WERI-Rb-1 (cell line): ENCODE results near the gene CEP72.

Source experiments
- DNase-seq: peaks from one replicate; pipeline ENCODE4 v3.0.0-alpha.2; 2020
- H3K27ac ChIP-seq: fragments of 250-450 bp; sonication (Bioruptor Pico); 2 replicates; pipeline ENCODE4 v1.5.1; 2020; ENCODE audit warnings: mild to moderate bottlenecking, moderate library complexity
- H3K27me3 ChIP-seq: fragments of 250-450 bp; sonication (Bioruptor Pico); 2 replicates; pipeline ENCODE4 v1.5.1; 2021; ENCODE audit warnings: mild to moderate bottlenecking, low read depth, moderate library complexity; ENCODE audit not compliant: insufficient read depth, severe bottlenecking
- H3K36me3 ChIP-seq: fragments of 250-450 bp; sonication (Bioruptor Pico); 2 replicates; pipeline ENCODE4 v1.5.1; 2020; ENCODE audit warnings: mild to moderate bottlenecking, moderate library complexity
- H3K4me3 ChIP-seq: 2 replicates; pipeline ENCODE4 v1.5.1; 2011; ENCODE audit warnings: low read depth, mild to moderate bottlenecking, control low read depth, low read length
- H3K9me3 ChIP-seq: fragments of 250-450 bp; sonication (Bioruptor Pico); 2 replicates; pipeline ENCODE4 v1.5.1; 2021; ENCODE audit warnings: mild to moderate bottlenecking, moderate library complexity; ENCODE audit not compliant: severe bottlenecking
- CTCF ChIP-seq: IDR thresholded peaks from 2 replicates; pipeline ENCODE4 v1.5.1; 2011; ENCODE audit warnings: low read depth, mild to moderate bottlenecking, control low read depth, inconsistent platforms, low read length

The CEP72 gene

GRCh38 chr5:652023-652515 lies 39.9 kb downstream of the CEP72 start:
- TF ChIP-seq CTCF, result no peak
- no peak overlapping the region for H3K27ac ChIP-seq
- H3K36me3 ChIP-seq, result peaks cover 55% of the 10 kb centered on the region
- no peaks in the 10 kb centered on the region for H3K27me3 ChIP-seq
- no peak overlapping the region for H3K4me3 ChIP-seq
- peaks cover 7% of the 10 kb centered on the region for H3K9me3 ChIP-seq
- no peak for DNase-seq

- no peak overlapping the region for H3K4me3 ChIP-seq
- H3K27ac ChIP-seq, result no peak overlapping the region
- H3K9me3 ChIP-seq, result peaks cover 1% of the 10 kb centered on the region
- no peak for DNase-seq
- no peak for TF ChIP-seq CTCF
- H3K27me3 ChIP-seq, result no peaks in the 10 kb centered on the region
- peaks cover 55% of the 10 kb centered on the region for H3K36me3 ChIP-seq
These were observed 40.7 kb downstream of the CEP72 start for GRCh38 chr5:652773-653350.

GRCh38 chr5:654071-654778 lies 42.1 kb downstream of the CEP72 start:
- DNase-seq, result no peak
- no peak overlapping the region for H3K4me3 ChIP-seq

GRCh38 chr5:655406-655805 lies 43.3 kb downstream of the CEP72 start:
- Histone ChIP-seq H3K4me3 (no peak overlapping the region), H3K27ac (no peak overlapping the region), H3K27me3 (no peaks in the 10 kb centered on the region), H3K36me3 (peaks cover 76% of the 10 kb centered on the region), H3K9me3 (no peaks in the 10 kb centered on the region)
- no peak for DNase-seq
- no peak for TF ChIP-seq CTCF

More at GRCh38 chr5:654071-654778, 42.1 kb downstream of the CEP72 start:
- H3K9me3 ChIP-seq, result no peaks in the 10 kb centered on the region
- no peaks in the 10 kb centered on the region for H3K27me3 ChIP-seq
- no peak overlapping the region for H3K27ac ChIP-seq
- TF ChIP-seq CTCF, result no peak
- peaks cover 64% of the 10 kb centered on the region for H3K36me3 ChIP-seq

GRCh38 chr5:657570-657969 lies 45.4 kb downstream of the CEP72 start:
- no peak overlapping the region for H3K27ac ChIP-seq
- H3K36me3 ChIP-seq, result peaks cover 82% of the 10 kb centered on the region
- H3K27me3 ChIP-seq, result no peaks in the 10 kb centered on the region
- H3K9me3 ChIP-seq, result no peaks in the 10 kb centered on the region
- no peak for TF ChIP-seq CTCF
- DNase-seq, result no peak
- no peak overlapping the region for H3K4me3 ChIP-seq
